IPS DF 6.9 (cell line): ENCODE data around the gene PANK1.
A peak's percentile ranks its signal among the peaks of the same experiment; 100 is the strongest.

Experiments used
- DNase-seq: peaks from one replicate; pipeline ENCODE4 v3.0.0-alpha.2; 2013; ENCODE audit warnings: low read depth, low spot score
- H3K27ac ChIP-seq: one replicate; pipeline ENCODE4 v1.5.1; 2013; ENCODE audit warnings: low read length, control low read depth
- H3K27me3 ChIP-seq: 2 replicates; pipeline ENCODE4 v1.6.1; 2013; ENCODE audit warnings: mild to moderate bottlenecking, low read length; ENCODE audit not compliant: control insufficient read depth, insufficient read depth
- H3K36me3 ChIP-seq: 2 replicates; pipeline ENCODE4 v1.6.1; 2013; ENCODE audit warnings: low read length; ENCODE audit not compliant: control insufficient read depth, insufficient read depth
- H3K4me1 ChIP-seq: 2 replicates; pipeline ENCODE4 v1.6.1; 2013; ENCODE audit warnings: low read length; ENCODE audit not compliant: control insufficient read depth, insufficient read depth
- H3K4me3 ChIP-seq: 2 replicates; pipeline ENCODE4 v1.5.1; 2013; ENCODE audit warnings: mild to moderate bottlenecking, low read length
- H3K9me3 ChIP-seq: 2 replicates; pipeline ENCODE4 v1.6.1; 2013; ENCODE audit warnings: low read length, inconsistent platforms; ENCODE audit not compliant: control insufficient read depth, insufficient read depth
- WGBS: extraction: QIAGEN DNeasy Blood & Tissue Kit; methylation state at CpG from one replicate; pipeline ENCODE4 v1.1.7; 2013; ENCODE audit warnings: mixed read lengths, missing lambda C conversion rate; ENCODE audit not compliant: insufficient read length, insufficient coverage; 5-methylcytosine and 5-hydroxymethylcytosine counted together

Gene PANK1

DNA sequence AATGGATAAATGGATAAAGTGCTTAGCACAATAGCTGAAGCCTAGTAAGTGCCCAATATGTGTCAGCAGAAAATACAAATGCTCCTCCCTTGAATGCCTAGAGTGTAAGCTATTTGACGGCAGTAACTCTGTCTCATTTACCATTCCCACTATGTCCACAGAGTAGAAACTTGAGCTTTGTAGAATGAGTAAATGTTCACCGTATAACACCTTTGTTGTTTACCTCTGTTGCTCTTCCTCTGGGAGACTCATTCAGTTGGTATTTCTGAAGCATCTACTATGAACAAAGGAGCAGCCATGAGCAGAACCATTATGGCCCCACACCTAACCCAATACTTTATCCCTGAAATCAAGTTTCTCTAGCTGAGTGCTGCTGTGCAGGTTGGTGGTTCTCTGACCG lies 101.2 kb downstream of the PANK1 start:
- no peak overlapping the region for H3K27ac ChIP-seq
- H3K4me1 ChIP-seq: no peaks in the 10 kb centered on the region
- no peaks in the 10 kb centered on the region for H3K36me3 ChIP-seq
- no peak overlapping the region for H3K4me3 ChIP-seq
- no CpG with 5 or more reads among the region's 3 CpGs for WGBS
- no peak for DNase-seq
- H3K27me3 ChIP-seq: no peaks in the 10 kb centered on the region
- H3K9me3 ChIP-seq: no peaks in the 10 kb centered on the region

DNA sequence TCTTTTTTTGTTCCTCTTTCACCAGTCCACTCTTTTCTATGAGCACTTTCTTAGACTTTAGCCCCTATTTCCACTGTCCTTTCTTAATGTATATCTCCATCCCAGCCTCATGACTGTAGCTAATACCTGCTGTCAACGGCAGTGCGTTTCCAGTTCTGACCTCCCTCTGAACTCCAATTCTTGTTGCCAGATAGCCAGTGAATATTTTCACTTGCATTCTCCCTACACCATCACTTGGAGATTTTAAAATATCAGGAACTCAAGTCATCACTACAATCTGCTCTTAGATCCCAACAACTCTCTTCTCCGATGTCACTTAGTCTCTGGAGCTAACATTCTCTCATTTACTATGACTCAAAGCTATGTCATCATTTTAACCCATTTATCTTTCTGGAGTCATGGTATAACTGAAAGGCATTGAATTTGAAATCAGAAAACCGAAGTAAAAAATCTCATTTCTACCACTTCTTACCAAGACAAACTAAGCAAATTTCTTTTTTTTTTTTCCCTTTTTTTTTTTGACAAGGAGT lies 104.6 kb downstream of the PANK1 start:
- Histone ChIP-seq H3K27ac (no peak overlapping the region), H3K9me3 (no peaks in the 10 kb centered on the region), H3K4me1 (no peaks in the 10 kb centered on the region), H3K27me3 (no peaks in the 10 kb centered on the region; the same call in 1 of the 2 replicates), H3K36me3 (no peaks in the 10 kb centered on the region), H3K4me3 (no peak overlapping the region)
- no peak for DNase-seq
- no CpG with 5 or more reads among the region's 4 CpGs for WGBS

DNA sequence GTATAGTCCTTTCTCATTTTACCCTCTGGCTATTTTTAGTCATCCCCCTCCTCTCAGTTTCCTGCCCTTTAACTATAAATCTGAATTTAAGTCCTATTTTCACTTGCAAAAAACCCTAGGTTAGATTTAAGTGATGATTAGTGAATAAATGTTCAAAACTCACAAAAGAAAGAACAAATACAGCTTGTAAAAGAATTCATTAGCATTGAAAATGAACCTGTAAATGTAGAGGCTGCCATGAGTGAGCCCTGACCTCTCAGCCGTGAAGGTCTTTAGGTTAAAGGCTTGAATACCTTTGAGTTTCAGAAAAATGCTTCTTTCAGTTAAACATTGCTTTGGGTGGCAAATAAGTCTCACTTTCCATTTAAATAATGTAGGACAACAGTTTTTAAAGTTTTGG lies 107.7 kb downstream of the PANK1 start:
- Histone ChIP-seq H3K9me3 (no peaks in the 10 kb centered on the region), H3K27ac (no peak overlapping the region), H3K4me3 (no peak overlapping the region), H3K36me3 (no peaks in the 10 kb centered on the region), H3K27me3 (no peaks in the 10 kb centered on the region; the same call in 1 of the 2 replicates), H3K4me1 (no peaks in the 10 kb centered on the region)
- no CpG with 5 or more reads among the region's 1 CpG for WGBS
- DNase-seq: no peak

DNA sequence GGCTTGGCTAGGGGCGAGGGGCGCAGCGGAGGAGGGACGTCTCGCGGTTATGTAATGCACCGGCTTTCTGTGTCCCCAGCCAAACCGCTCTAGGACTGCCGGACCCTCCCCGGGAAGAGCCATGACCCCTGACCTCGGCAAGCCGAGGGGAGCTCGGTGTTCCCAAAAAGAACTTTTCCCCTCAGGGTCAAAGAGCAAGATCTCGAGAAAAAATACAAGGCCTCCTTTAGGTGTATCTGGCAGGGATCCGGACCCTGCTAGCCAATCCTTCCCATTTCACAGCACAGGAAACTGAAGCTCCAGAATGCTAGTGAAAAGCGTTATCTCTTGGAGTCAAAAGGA lies 109.1 kb downstream of the PANK1 start:
- H3K4me3 ChIP-seq: peak overlapping the region; percentile 51; the same call in 1 of the 2 replicates
- H3K4me1 ChIP-seq: no peaks in the 10 kb centered on the region
- H3K27ac ChIP-seq: no peak overlapping the region
- no peaks in the 10 kb centered on the region for H3K36me3 ChIP-seq
- DNase-seq: no peak
- no peaks in the 10 kb centered on the region; the same call in 1 of the 2 replicates for H3K27me3 ChIP-seq
- no CpG with 5 or more reads among the region's 16 CpGs for WGBS
- no peaks in the 10 kb centered on the region for H3K9me3 ChIP-seq

DNA sequence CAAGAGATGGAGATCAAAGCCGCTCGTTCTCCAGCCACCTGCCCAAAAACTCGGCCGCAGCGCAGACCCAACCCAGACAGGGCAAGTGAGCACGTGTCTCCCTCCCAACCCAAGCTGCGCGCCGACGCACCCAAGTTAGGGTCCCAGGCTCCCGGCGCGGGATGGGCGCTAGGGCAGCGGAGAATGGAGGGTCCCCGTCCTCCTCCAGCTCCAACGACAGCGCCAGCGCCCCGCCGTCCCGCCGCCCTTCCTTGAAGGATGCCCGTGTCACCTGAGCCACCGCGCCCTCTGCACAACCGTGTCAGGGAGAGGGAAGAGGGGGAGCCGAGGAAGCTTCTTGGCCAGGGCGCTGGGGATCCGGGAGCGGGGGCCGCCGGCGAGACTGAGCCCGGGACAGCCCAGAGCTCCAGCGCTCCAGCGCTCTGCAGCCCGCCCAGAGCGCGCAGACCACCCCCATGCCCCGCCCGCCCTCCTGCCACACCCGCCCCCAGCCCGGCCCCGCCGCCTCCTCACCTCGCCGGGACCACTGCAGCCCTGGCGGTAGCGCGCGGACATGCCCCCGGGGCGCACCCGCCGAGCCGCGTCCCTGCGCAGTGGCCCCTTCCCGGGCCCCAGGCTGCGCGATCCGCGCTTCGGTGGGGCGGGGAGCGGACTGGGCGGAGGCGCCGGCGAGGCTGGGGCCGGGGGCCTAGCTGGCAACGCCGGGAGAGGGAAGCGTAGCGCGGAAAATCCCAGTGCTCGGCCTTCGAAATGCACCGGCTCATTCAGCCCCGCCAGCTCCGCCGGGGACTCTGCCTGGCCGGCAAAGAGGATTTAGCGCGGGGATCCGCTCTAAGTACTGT lies 109.7 kb downstream of the PANK1 start, which contains the start of gene SLC16A12:
TSS of gene SLC16A12 (minus strand) at position 424 of the 842 bp plus-strand sequence. CDS start 73,016 bp downstream, outside the sequence.
- no CpG with 5 or more reads among the region's 87 CpGs for WGBS
- H3K27me3 ChIP-seq: no peaks in the 10 kb centered on the region; the same call in 1 of the 2 replicates
- no peak for DNase-seq
- H3K4me3 ChIP-seq: peak within 1 kb of the TSS; percentile 51; the same call in 1 of the 2 replicates
- no peaks in the 10 kb centered on the region for H3K9me3 ChIP-seq
- no peak within 1 kb of the TSS for H3K27ac ChIP-seq
- H3K36me3 ChIP-seq: no peaks in the 10 kb centered on the region
- H3K4me1 ChIP-seq: no peaks in the 10 kb centered on the region

DNA sequence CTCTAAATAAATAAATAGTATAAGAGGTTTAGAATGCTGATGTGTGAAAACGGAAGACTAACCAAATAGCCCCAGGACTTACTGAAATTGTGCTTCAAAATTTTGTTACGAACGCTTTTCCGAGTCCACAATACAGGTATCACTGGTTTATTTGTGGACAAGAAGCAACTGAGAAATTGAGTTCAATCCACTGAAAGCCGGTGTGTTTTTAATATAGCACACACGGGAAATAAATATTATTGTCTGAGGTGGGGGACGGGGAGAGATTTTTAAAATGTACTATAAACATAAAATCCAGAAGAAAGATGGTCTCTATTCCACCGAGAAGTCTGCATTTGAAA lies 110.2 kb downstream of the PANK1 start:
- Histone ChIP-seq H3K27ac (no peak overlapping the region), H3K36me3 (no peaks in the 10 kb centered on the region), H3K9me3 (no peaks in the 10 kb centered on the region), H3K4me1 (no peaks in the 10 kb centered on the region), H3K4me3 (peak overlapping the region; percentile 51; the same call in 1 of the 2 replicates), H3K27me3 (no peaks in the 10 kb centered on the region; the same call in 1 of the 2 replicates)
- DNase-seq: no peak
- no CpG with 5 or more reads among the region's 8 CpGs for WGBS
